Bronchial epithelial cell (primary cell): Measurements from ENCODE around the gene ARL15. TPM values are rescaled to one million over a fixed set of nuclear protein-coding genes. Genes with fewer than 3 reads are reported as not detected.

Experiments used
- DNase-seq: peaks from one replicate; pipeline ENCODE4 v3.0.0-alpha.2; 2010; ENCODE audit warnings: low read depth
- FAIRE-seq: peaks from 2 replicates; lab custom pipeline; 2011; peaks lifted over from hg19 to GRCh38; lab: Jason Lieb, UNC
- H3K27me3 ChIP-seq: 2 replicates; pipeline ENCODE4 v1.5.1; 2011; ENCODE audit warnings: low read length; ENCODE audit not compliant: control insufficient read depth, insufficient read depth
- H3K36me3 ChIP-seq: 2 replicates; pipeline ENCODE4 v1.5.1; 2011; ENCODE audit warnings: low read length; ENCODE audit not compliant: control insufficient read depth, insufficient read depth
- H3K4me3 ChIP-seq: 2 replicates; pipeline ENCODE4 v1.5.1; 2011; ENCODE audit warnings: mild to moderate bottlenecking, low read depth, low read length, control low read depth
- CTCF ChIP-seq: IDR thresholded peaks from 2 replicates; pipeline ENCODE4 v1.5.1; 2011; ENCODE audit warnings: mild to moderate bottlenecking, moderate library complexity, low read length, control low read depth, inconsistent platforms; ENCODE audit not compliant: insufficient read depth, severe bottlenecking
- total RNA-seq: library from RNA; depleted of rRNA; stranded (reverse); fragments of >200 nt; gene quantifications from 2 replicates; pipeline ENCODE4 v1.2.1, GENCODE V29; 2014

Gene ARL15
- total RNA-seq, 1 donor from 2014 or later: 13.7 TPM

DNA sequence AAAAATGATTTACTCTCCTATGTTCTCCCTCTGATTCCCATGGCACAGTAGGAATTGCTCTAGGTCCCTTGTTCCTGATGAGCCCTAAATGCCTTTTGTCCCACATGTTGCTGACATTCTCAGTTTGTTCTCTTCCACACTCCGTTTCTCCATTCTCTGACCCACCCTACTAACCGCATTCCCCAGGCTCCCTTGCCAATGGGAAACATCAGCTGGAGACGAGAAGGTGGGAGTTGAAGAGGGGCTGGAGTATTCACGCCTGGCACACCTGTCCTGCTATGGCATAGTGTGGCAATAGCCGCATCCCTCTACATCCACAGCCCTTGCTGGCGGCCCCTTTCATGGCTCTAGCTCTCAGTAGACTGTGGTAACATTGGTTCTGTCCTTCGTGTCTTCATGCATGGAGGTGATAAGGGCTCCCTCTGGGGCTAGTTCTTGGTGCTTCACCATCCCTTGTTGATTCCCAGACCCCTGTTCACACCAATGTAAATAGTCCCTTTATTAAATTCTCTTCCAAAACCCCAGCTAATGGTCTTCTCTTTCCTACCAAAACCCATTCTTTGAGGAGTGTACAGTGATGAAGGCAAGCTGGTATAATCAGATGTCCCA lies 16.4 kb upstream of the ARL15 start:
- no peak for TF ChIP-seq CTCF
- no peaks in the 10 kb centered on the region for H3K36me3 ChIP-seq
- H3K27me3 ChIP-seq: no peaks in the 10 kb centered on the region
- FAIRE-seq (no peak), DNase-seq (no peak)
- H3K4me3 ChIP-seq: no peak overlapping the region

- FAIRE-seq (no peak), DNase-seq (no peak)
- no peak for TF ChIP-seq CTCF
- Histone ChIP-seq H3K4me3 (no peak overlapping the region), H3K27me3 (no peaks in the 10 kb centered on the region), H3K36me3 (no peaks in the 10 kb centered on the region)
These were observed 15.4 kb upstream of the ARL15 start for GRCh38 chr5:54325610-54326311.

DNA sequence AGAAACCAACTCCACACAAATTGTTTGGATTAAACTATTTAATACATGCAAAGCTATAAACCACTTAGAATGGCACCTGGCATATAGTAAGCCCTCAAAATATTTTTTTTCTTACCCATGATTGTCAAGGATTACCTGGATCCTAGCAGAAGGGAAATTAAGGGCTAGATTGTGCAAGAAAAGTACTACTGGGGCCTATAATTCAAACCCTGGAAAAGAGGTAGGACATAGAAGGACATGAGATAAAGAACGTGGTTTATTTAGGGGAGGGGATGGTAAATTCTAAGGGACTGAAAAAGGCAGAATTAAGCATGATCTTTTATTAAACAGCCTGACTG lies 14.9 kb upstream of the ARL15 start:
- no peak for DNase-seq
- no peaks in the 10 kb centered on the region for H3K36me3 ChIP-seq
- FAIRE-seq: no peak
- no peak for TF ChIP-seq CTCF
- no peaks in the 10 kb centered on the region for H3K27me3 ChIP-seq
- no peak overlapping the region for H3K4me3 ChIP-seq

DNA sequence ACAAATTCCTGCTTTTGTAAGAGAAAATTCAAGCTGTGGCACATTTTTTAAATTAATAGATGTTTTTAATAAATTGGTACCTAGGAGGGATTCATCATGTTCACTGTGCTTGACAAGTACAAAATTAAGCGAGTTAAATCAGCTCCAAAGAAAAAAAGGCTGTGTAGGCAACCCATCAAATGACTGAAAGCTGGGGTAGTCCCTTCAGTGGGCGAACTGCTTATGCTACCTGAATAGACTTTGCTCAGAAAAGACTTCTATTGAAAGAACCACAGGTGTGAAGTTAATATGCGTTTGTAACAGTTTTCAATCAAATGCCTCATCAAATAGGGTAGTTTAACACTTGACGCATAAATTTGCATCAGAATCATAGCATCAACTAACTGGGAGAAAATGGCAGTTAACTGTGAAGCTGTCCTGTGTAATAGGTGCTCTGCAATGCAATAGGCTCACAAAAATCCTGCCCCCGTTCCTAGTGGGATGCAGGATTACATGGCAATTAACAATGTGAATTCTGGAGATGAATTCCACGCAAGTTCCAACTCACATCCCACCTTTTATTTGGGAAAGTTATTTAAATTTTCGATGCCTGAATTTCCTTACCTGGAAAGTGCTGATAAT lies 14.4 kb upstream of the ARL15 start:
- FAIRE-seq (no peak), DNase-seq (no peak)
- H3K4me3 ChIP-seq: no peak overlapping the region
- no peaks in the 10 kb centered on the region for H3K27me3 ChIP-seq
- no peak for TF ChIP-seq CTCF
- H3K36me3 ChIP-seq: no peaks in the 10 kb centered on the region

GRCh38 chr5:54323495-54323894 lies 13.1 kb upstream of the ARL15 start:
- H3K27me3 ChIP-seq: no peaks in the 10 kb centered on the region
- no peak overlapping the region for H3K4me3 ChIP-seq
- FAIRE-seq (no peak), DNase-seq (no peak)
- no peak for TF ChIP-seq CTCF
- H3K36me3 ChIP-seq: no peaks in the 10 kb centered on the region
